Stimulated activated CD8-positive, alpha-beta memory T cell treated with anti-CD3 and anti-CD28 coated beads, Interleukin-7, amount 100 ng/mL, for 1 hour (primary cell): ENCODE measurements around the gene ETV4.
"Not testable (repeated sequence)": the region's sequence is repeated elsewhere in the genome, so short reads cannot be mapped to it uniquely, and the experiment has no call there.

ENCODE experiments used
- DNase-seq, 2 donors: peaks; one replicate each; pipeline ENCODE4 v3.0.0-alpha.2; 2020; ENCODE audit warnings: low read depth in 2 of 2

ETV4 gene

DNA sequence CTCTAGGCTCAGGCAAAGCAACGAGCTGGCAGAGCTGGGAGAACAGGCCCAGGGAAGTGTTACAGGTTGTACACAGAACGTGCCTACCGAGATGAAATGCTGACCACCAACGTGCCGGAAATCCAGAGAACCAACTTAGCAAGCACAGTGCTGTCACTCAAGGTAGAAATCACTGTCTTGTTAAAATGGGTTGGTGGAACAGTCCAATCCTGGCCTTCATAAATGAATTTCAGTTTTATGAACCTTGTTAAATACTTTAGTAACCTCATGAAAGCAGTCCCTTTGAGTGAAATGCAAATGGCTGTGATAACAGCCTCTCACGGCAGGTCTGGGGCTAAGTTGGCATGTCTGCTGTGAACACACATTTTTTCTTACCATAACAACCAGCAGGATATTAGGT, 29.0 kb downstream of the ETV4 start:
- DNase-seq, result no peak

DNA sequence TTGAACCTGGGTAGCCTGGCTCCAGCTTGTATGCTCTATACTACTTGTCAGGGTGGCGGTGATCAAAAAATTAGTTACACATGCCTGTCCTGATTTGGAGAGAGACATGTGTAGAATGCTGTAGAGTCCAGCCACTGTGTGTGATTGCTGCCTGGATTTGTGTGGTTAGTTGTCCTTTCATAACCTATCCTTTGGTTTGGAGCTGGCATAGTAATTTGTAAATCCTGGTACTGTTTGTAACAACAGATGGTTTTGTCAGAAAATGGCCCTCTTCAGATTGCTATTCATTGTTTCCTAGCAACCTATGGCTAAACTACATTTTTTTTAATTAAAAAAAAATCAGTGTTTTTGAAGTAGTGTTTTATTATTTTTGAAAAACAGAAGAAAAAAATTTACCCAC, 30.5 kb downstream of the ETV4 start:
- no peak for DNase-seq

DNA sequence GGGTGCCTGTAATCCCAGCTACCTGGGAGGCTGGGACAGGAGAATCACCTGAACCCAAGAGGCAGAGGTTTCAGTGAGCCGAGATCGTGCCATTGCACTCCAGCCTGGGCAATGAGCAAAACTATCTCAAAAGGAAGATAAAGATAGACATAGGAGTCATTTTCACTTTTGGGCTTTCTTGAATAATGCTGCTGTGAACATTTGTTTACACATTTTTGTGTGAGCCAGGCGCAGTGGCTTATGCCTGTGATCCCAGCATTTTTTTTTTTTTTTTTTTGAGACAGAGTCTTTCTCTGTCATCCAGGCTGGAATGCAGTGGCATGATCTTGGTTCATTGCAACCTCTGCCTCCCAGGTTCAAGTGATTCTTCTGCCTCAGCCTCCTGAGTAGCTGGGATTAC, 34.9 kb downstream of the ETV4 start:
- DNase-seq, result not testable (repeated sequence)

DNA sequence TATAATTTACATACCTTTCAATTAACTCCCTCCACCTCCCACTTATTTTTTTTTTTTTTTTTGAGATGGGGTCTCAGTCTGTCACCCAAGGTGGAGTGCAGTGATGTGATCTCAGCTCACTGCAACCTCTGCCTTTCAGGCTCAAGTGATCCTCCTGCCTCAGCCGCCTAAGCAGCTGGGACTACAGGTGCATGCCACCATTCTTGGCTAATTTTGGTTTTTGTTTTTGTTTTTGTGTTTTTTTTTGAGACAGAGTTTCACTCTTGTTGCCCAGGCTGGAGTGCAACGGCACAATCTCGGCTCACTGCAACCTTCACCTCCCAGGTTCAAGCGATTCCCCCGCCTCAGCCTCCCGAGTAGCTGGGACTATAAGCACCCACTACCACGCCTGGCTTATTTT, 36.7 kb downstream of the ETV4 start:
- not testable (repeated sequence) for DNase-seq

GRCh38 chr17:43490621-43491020, 55.5 kb downstream of the ETV4 start:
- DNase-seq, result no peak

- peak; percentile 98 to 99 for DNase-seq
Measured at GRCh38 chr17:43483674-43484551, 62.2 kb downstream of the ETV4 start, which contains the start of gene DHX8. Gene DHX8 (plus strand): TSS chr17:43483975. CDS start chr17:43484038, 63 bp downstream.

DNA sequence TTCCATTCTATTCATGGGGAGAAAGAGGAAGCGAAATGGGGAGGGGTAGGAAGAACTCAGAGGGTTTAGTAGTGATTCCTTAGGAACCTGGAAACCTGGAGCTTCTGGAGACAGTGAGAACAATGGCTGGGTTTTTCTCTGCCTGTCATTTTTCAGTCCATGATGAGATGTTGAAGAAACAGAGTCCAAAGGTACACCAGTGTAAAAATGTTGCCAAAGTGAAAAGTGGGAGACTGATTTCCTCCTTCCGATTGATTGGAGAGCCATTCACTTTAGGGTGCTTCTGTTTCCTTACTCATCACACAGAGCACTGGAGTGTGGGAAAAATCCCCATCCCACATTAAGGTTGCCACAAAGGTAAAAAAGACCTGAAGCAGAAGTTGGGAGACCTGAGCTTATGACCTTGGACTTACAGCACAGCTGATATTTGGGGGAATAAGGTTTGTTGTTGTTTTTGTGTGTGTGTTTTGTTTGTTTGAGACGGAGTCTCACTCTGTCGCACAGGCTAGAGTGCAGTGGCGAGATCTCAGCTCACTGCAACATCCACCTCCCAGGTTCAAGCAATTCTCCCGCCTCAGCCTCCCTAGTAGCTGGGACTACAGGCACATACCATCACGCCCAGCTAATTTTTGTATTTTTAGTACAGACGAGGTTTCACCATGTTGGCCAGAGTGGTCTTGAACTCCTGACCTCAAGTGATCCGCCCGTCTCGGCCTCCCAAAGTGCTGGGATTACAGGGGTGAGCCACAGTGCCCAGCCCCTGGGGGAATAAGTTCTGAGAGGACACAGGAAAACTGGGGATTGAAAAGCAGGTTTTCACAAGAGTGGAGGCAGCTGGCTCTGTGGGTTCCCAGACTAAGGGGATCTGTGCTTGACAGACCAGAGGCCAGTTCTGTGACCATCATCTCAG, 63.8 kb downstream of the ETV4 start:
- DNase-seq, result no peak

DNA sequence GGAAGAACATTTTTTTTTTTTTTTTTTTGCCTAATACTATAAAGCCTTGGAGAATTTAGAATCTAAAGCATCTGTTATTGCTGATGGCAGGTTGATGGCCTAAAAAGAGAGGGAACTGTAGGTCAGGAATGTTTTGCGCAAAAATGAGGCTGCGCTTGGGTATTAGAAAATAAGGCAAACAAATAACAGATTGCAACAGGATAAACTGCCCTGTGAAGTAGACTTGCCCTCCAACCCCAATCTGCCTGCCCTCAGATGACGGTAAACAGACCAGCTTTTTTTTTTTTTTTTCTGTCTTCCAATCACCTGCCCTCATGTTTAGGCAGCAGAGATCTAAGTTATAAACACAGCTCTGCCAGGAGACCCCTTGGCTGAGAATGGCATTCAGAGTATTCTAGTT, 66.2 kb downstream of the ETV4 start:
- DNase-seq, result no peak
